Body of pancreas (tissue), 4 donors: Measurements from ENCODE around the gene AXL.

Experiments
- POLR2A ChIP-seq, 3 donors: fragments of 450-650 bp; IDR thresholded peaks; one replicate each; pipeline ENCODE4 v1.6.1; 2016; ENCODE audit warnings: antibody characterized with exemption in 3 of 3, mild to moderate bottlenecking in 2 of 3
- TF ChIP-seq, protein P1 (sequence below), 7 experiments: fragments of 450-650 bp in 4 of 7; fragments of 200-600 bp in 3 of 7; sonication (generic) in 3 of 7; IDR thresholded peaks; one replicate each; pipeline ENCODE4 v1.5.1; 2016 to 2019; ENCODE audit warnings: antibody characterized with exemption in 7 of 7

DNA sequence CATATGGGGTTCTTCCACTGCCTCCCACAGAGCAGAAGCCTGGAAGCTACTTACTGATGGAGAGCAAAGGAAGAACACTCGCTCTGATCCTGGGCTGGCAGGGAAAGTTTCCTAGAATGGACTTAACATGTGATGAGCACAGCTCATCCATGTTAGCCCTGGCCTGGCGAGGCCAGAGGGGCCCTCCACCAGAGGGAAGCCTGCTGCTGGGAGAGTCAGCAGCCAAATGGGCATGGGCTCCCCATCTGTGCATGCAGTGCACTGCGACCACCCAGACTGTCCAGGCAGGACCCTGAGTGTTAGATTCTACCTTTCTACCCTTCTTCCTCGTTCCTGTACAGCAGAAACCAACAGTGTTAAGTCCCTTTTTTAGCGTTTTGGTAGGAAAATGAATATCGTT, 54.1 kb downstream of the AXL start:
- TF ChIP-seq, protein P1, sequence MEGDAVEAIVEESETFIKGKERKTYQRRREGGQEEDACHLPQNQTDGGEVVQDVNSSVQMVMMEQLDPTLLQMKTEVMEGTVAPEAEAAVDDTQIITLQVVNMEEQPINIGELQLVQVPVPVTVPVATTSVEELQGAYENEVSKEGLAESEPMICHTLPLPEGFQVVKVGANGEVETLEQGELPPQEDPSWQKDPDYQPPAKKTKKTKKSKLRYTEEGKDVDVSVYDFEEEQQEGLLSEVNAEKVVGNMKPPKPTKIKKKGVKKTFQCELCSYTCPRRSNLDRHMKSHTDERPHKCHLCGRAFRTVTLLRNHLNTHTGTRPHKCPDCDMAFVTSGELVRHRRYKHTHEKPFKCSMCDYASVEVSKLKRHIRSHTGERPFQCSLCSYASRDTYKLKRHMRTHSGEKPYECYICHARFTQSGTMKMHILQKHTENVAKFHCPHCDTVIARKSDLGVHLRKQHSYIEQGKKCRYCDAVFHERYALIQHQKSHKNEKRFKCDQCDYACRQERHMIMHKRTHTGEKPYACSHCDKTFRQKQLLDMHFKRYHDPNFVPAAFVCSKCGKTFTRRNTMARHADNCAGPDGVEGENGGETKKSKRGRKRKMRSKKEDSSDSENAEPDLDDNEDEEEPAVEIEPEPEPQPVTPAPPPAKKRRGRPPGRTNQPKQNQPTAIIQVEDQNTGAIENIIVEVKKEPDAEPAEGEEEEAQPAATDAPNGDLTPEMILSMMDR (IDR thresholded peaks at IDR 0.05): no peak
- TF ChIP-seq POLR2A (IDR thresholded peaks at IDR 0.05): no peak
